HFF-Myc (cell line): Measurements from ENCODE around the gene TRAPPC2L.
A peak's percentile ranks its signal among the peaks of the same experiment; 100 is the strongest.

ENCODE experiments used
- DNase-seq: peaks from one replicate; pipeline ENCODE4 v3.0.0-alpha.2; 2011; ENCODE audit warnings: low read depth; ENCODE audit errors: extremely low read depth
- H3K4me3 ChIP-seq: replicated peaks from 2 replicates; pipeline ENCODE4 v1.5.1; 2011; ENCODE audit warnings: low read depth, mild to moderate bottlenecking, control low read depth, low read length
- TF ChIP-seq, protein P1 (sequence below): IDR thresholded peaks from 2 replicates; pipeline ENCODE4 v1.5.1; 2012; ENCODE audit warnings: mild to moderate bottlenecking, low read depth, low read length, control low read depth; ENCODE audit errors: missing control alignments

The TRAPPC2L gene

DNA sequence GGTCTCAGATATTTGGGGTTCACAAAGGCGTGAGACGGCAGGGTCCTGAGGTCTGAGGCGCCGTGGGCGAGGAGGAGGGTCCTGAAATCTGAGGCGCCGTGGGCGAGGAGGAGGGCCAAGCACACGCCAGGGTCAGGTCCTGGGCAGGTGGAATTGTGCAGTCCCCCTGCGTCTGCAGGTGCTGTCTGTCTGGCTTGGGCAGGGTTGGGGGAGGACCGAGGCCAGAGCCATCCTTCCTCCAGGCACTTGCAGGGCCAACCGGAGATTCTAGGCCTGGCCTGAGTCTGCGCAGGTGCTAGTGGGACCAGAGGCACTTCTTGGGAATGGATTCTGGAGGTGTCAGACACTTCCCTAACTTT is 42.8 kb upstream of the TRAPPC2L start:
- DNase-seq = no peak
- H3K4me3 ChIP-seq = no peak overlapping the region
- TF ChIP-seq, protein P1, sequence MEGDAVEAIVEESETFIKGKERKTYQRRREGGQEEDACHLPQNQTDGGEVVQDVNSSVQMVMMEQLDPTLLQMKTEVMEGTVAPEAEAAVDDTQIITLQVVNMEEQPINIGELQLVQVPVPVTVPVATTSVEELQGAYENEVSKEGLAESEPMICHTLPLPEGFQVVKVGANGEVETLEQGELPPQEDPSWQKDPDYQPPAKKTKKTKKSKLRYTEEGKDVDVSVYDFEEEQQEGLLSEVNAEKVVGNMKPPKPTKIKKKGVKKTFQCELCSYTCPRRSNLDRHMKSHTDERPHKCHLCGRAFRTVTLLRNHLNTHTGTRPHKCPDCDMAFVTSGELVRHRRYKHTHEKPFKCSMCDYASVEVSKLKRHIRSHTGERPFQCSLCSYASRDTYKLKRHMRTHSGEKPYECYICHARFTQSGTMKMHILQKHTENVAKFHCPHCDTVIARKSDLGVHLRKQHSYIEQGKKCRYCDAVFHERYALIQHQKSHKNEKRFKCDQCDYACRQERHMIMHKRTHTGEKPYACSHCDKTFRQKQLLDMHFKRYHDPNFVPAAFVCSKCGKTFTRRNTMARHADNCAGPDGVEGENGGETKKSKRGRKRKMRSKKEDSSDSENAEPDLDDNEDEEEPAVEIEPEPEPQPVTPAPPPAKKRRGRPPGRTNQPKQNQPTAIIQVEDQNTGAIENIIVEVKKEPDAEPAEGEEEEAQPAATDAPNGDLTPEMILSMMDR = no peak

DNA sequence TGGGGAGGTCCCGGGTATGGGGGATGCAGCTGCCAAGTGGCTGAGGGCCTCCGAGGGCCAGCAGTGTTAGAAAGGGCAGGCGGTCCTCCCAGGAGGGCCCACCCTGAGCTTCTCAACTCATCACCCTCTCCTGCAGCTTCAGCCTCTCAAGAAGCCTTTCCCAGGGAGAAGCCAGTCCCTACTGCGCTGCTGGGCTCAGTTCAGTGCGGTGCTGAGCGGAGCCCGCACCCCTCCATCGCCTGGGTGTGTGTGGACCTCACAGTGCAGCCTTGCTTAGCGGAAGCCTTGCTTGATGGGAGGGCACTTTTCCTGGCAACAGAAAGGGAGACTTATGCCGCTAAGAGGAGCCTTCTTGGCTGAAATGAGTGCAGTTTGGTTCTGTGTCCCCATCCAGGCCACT is 41.7 kb upstream of the TRAPPC2L start:
- DNase-seq = no peak
- TF ChIP-seq, protein P1 = no peak
- H3K4me3 ChIP-seq = no peak overlapping the region

GRCh38 chr16:88815901-88816589 is 40.9 kb upstream of the TRAPPC2L start:
- TF ChIP-seq, protein P1 = peak; percentile 78
- H3K4me3 ChIP-seq = no peak overlapping the region
- no peak for DNase-seq

DNA sequence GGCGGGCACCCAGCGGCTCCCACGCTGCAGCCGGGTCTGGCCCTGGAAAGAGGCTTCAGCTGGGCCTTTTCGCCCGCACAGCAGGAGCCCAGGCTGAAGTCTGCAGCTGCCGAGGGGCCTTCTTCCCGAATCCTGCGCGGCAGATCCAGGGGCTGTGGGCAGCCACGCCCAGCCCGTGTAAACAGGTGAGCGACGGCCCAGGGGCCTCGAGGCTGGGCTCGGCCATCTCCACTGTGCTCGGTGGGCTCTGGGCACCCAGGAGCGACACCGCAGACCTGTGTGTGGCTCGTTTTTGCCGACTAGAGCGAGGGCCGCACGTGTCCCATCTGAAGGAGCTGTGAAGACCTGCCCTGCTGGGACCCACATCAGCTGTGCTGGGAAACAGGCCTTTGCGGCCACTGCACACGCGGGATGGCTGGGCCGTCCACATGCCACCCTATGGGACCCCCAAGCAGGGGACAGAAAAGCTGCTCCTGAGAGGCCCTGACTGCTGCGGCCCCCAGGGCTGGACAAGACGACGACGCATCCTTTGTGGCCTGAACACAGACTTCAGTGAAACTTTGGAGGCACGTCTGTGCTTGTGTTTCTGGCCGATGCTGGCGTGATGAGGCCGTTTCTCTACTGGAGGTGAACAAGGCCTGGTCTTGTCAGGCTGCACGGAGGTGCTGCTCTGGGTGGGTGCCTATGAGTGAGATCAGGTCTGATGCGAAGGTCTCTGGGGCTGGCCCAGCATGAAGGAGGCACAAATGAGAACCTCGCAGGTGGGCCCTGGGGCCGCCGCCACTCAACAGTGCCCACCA is 40.0 kb upstream of the TRAPPC2L start:
- TF ChIP-seq, protein P1 = no peak
- no peak for DNase-seq
- no peak overlapping the region for H3K4me3 ChIP-seq

DNA sequence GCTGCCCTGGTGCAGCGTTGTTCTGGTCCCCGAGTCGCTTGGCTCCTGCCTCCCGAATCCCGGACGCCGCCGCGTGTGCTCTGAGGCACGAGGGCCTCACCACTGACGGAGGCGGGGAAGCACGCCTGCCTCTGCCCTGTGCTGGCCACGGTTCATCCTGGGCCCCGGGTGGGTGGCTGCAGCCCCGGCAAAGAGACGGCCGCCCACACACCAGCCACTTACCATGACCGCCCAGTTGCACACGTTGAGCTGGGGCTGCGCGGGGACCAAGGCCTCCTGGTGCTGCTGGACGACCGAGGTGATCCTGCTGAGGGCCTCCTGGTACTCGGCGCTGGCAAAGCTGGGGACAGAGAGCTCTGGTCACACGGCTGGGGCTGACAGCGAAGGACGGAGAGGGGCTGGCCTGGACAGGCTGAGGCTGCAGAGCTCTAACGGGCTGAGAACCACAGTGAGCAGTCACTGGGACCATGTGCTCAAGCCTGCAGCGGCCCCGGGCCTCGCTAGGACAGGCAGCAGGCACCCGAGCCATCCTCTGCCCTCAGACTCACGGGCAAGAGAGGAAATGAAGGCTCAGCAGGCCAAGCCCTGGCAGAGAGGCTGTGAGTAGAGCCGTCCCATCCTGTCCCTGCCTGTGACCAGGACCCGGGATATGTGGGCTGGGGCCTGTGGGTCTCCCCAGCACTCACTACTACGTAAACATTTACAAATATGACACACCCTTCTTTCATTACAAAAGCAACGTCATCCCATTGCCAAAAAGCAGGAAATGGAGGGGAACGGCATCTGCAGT is 38.9 kb upstream of the TRAPPC2L start:
- no peak overlapping the region for H3K4me3 ChIP-seq
- no peak for DNase-seq
- TF ChIP-seq, protein P1 = no peak

DNA sequence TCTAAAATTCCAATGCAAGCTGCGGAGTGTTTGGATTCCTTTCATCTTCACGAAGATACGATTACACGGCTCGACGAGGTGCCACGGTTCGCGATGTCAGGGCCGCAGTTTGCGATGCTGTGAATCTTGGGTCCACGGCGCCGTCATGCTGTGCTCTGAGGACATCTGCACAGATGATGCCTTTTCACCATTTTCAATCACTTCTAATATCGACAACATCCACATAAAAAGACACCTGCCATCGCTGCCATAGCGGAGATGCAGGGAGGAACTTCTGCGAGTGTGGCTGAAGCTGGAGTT is 38.4 kb upstream of the TRAPPC2L start:
- no peak overlapping the region for H3K4me3 ChIP-seq
- no peak for DNase-seq
- TF ChIP-seq, protein P1 = no peak
